ENCODE data around the gene FSTL3. TPM values are rescaled to one million over a fixed set of nuclear protein-coding genes. Genes with fewer than 3 reads are reported as not detected.

FSTL3 gene
- total and polyA plus RNA-seq, 2 of the 8 experiments (the other 6 are each of a cell fraction or from before 2014, with no cell fraction given) = 8.1 to 11.8 TPM

DNA sequence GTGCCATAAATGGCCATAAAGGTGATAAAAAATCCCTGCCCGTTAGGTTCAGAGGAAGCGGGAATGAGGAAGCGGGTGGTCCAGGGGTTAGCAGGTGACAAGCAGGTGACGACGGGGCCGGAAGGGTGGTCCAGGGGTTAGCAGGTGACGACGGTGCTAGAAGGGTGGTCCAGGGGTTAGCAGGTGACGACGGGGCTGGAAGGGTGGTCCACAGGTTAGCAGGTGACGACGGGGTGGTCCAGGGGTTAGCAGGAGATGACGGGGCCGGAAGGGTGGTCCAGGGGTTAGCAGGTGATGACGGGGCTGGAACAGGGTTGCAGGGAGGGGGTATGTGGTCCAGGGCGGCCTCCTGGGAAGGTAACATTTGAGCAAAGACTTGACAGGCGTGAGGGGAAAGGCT lies 12.8 kb downstream of the FSTL3 start:
- CTCF ChIA-PET (ENCODE audit: partially characterized antibody) = interaction anchor here (0.7 to 2.4 kb wide), 3 partner anchors 9 to 18 kb away, joined by 3 to 7 read pairs (median 3); no protein-coding TSS in a partner anchor
- H3K27me3 ChIP-seq (replicated peaks in 1 of 4; ENCODE audit: control insufficient read depth in 3 of 4, extremely low read depth in 1 of 4, insufficient read depth in 3 of 4, low read length in 3 of 4) = 0 out of 7 replicates have a peak, but pooled peaks cover 0 to 2% (median 0%) of the 10 kb centered on the region in 4 experiments
- no peak overlapping the region for H3K4me3 ChIP-seq (ENCODE audit: extremely low read depth in 1 of 4, insufficient read depth in 2 of 4, low read depth in 3 of 4, low read length in 4 of 4)
- H3K9ac ChIP-seq (replicated peaks in 1 of 4; ENCODE audit: extremely low read depth in 1 of 4, low read depth in 3 of 4, low read length in 3 of 4) = no peak overlapping the region
- H2BK12ac ChIP-seq (ENCODE audit: low read depth, low read length) = no peak overlapping the region
- peak overlapping the region; percentile 14; the same call in 1 of the 2 replicates for H4K8ac ChIP-seq (ENCODE audit: extremely low read depth, insufficient read depth, low read length)
- no peak overlapping the region for H2AFZ ChIP-seq (ENCODE audit: low read length)
- H3K4ac ChIP-seq (replicated peaks; ENCODE audit: insufficient read length, low read depth, low read length) = no peak overlapping the region
- H2AK5ac ChIP-seq (ENCODE audit: low read depth, low read length) = no peak overlapping the region
- no peak overlapping the region for H3K56ac ChIP-seq (replicated peaks; ENCODE audit: insufficient read length, low read depth, low read length)
- no peak overlapping the region for H3K27ac ChIP-seq (ENCODE audit: low read depth, low read length)
- H3K4me2 ChIP-seq (ENCODE audit: insufficient read depth in 1 of 2, low read depth in 2 of 2, low read length in 2 of 2) = no peak overlapping the region
- POLR2A ChIA-PET (ENCODE audit: partially characterized antibody) = no interaction called here
- no peak overlapping the region for H3K23ac ChIP-seq (ENCODE audit: insufficient read length)
- no peak overlapping the region for H2BK20ac ChIP-seq (ENCODE audit: low read length)
- WGBS, 2 experiments (ENCODE audit: extremely low coverage in 1 of 2, insufficient coverage in 1 of 2, insufficient read length in 1 of 2, insufficient replicate concordance in 2 of 2, low coverage in 1 of 2, low lambda C conversion rate in 2 of 2, missing lambda C conversion rate in 1 of 2) = 92% methylated on average over 17 of the region's 17 CpGs; no CpG with 5 or more reads in 1 of the 2 experiments
- no peaks in the 10 kb centered on the region for H3K79me1 ChIP-seq (ENCODE audit: low read depth, low read length)
- FAIRE-seq = no peak
- H4K20me1 ChIP-seq (replicated peaks in 1 of 2; ENCODE audit: control insufficient read depth in 1 of 2, insufficient read depth in 2 of 2, low read length in 2 of 2) = peaks cover 0 to 1% of the 10 kb centered on the region in 2 experiments
- no peaks in the 10 kb centered on the region for H3K79me2 ChIP-seq (ENCODE audit: control insufficient read depth in 1 of 2, insufficient read depth in 2 of 2, low read length in 2 of 2)
- no peaks in the 10 kb centered on the region for H3K4me1 ChIP-seq (replicated peaks in 1 of 4; ENCODE audit: control insufficient read depth in 3 of 4, insufficient read depth in 4 of 4, low read length in 3 of 4)
- TF ChIP-seq BACH1 (IDR thresholded peaks at IDR 0.05; ENCODE audit: low read length) = no peak
- TF ChIP-seq KDM1A (IDR thresholded peaks at IDR 0.05; ENCODE audit: borderline replicate concordance, low read length) = peak; percentile 85
- H2BK15ac ChIP-seq (ENCODE audit: low read length) = no peak overlapping the region
- H3K36me3 ChIP-seq (ENCODE audit: control insufficient read depth in 2 of 4, insufficient read depth in 4 of 4, low read length in 3 of 4) = no peaks in the 10 kb centered on the region
- no peak overlapping the region for H4K91ac ChIP-seq (replicated peaks; ENCODE audit: insufficient read length, low read length)
- H3K18ac ChIP-seq (ENCODE audit: extremely low read depth, low read length) = no peak overlapping the region
- H2BK5ac ChIP-seq (ENCODE audit: low read depth, low read length) = no peak overlapping the region
- DNase-seq (ENCODE audit: low read depth in 1 of 2, low spot score in 2 of 2) = no peak
- no peak overlapping the region for H4K5ac ChIP-seq (ENCODE audit: insufficient read length, low read depth, low read length)
- H3K14ac ChIP-seq (ENCODE audit: insufficient read length) = no peak overlapping the region
- H3K23me2 ChIP-seq (ENCODE audit: low read depth, low read length) = no peaks in the 10 kb centered on the region
- H3K9me3 ChIP-seq (ENCODE audit: insufficient read depth in 2 of 2, low read depth in 1 of 2, low read length in 1 of 2) = no peaks in the 10 kb centered on the region; a peak in 1 of 4 replicates
- no peak overlapping the region for H2BK120ac ChIP-seq (replicated peaks; ENCODE audit: low read depth, low read length)
